Measurements from ENCODE around the gene LRRC45.

LRRC45 gene

DNA sequence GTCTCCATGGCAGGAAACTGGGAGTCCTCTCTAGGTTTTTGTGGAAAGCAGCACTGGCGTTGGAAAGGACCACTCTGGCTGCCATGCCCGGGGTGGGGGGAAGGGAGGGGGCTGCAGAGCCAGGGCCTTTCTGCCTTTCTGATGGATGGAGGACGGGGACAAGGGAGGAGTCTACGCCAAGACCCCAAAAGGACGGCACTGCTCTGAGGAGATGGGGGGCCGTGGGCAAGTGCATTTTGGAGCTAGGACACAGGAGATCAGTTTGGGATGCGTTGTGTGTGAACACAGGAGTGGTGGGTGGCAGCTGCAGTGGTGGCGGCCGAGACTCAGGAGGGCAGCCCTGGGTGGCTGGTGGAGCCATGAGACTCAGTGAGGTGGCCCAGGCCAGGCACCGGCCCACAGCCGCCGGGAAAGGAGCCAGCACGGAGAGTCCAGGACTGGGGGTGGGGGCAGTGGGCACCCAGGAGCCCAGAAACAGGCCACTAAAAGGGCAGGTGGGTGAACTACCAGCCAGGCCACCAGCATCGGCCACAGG lies 2.5 kb upstream of the LRRC45 start:
- no peak for DNase-seq

GRCh38 chr17:82021107-82021899 lies 1.8 kb upstream of the LRRC45 start:
- DNase-seq = no peak

GRCh38 chr17:82021900-82022309 lies 1.2 kb upstream of the LRRC45 start:
- no peak for DNase-seq

- DNase-seq = no peak
These were observed 660 bp upstream of the LRRC45 start, which contains the start of gene CENPX for GRCh38 chr17:82022310-82022980. CENPX (minus strand) TSS chr17:82022878; CDS start chr17:82022861, 17 bp downstream.

GRCh38 chr17:82023447-82024241 lies 539 bp downstream of the LRRC45 start:
- no peak for DNase-seq

DNA sequence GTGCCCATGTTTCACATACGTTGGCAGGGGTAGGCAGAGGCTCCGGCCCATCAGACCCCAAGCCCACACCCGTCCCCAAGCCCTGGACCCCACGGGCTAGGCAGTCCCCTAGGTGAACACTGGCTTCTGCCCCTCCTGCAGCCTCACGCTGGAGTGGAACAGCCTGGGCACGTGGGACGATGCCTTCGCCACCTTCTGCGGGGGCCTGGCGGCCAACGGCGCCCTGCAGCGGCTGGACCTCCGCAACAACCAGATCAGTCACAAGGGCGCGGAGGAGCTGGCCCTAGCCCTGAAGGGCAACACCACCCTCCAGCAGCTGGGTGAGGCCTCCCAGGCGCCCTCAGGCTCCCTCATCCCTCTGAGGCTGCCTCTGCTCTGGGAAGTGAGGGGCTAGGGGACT lies 1.8 kb downstream of the LRRC45 start:
- no peak for DNase-seq

GRCh38 chr17:82025401-82026107 lies 2.4 kb downstream of the LRRC45 start:
- no peak for DNase-seq

- DNase-seq = no peak
These were observed 5.1 kb downstream of the LRRC45 start for GRCh38 chr17:82028246-82028645.

DNA sequence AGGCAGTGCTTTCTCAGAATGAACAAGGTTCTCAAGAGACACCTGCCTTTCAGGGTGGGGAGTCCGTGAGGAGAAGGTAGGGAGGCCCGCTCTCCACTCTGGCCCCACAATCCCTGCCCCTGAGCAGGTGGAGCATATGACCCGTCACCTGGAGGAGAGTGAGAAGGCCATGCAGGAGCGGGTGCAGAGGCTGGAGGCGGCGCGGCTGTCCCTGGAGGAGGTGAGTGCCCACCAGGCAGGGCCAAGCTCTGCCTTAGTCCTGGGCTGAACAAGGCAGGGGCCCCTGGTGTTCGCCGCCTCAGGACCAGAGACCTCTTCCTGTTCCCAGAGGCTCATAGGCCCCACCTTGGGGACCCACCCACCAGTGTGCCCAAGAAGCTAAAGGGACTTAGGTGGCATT lies 5.9 kb downstream of the LRRC45 start:
- no peak for DNase-seq

GRCh38 chr17:82029391-82029790 lies 6.3 kb downstream of the LRRC45 start:
- no peak for DNase-seq

- DNase-seq = no peak
These were observed 6.9 kb downstream of the LRRC45 start for GRCh38 chr17:82029990-82030469.

DNA sequence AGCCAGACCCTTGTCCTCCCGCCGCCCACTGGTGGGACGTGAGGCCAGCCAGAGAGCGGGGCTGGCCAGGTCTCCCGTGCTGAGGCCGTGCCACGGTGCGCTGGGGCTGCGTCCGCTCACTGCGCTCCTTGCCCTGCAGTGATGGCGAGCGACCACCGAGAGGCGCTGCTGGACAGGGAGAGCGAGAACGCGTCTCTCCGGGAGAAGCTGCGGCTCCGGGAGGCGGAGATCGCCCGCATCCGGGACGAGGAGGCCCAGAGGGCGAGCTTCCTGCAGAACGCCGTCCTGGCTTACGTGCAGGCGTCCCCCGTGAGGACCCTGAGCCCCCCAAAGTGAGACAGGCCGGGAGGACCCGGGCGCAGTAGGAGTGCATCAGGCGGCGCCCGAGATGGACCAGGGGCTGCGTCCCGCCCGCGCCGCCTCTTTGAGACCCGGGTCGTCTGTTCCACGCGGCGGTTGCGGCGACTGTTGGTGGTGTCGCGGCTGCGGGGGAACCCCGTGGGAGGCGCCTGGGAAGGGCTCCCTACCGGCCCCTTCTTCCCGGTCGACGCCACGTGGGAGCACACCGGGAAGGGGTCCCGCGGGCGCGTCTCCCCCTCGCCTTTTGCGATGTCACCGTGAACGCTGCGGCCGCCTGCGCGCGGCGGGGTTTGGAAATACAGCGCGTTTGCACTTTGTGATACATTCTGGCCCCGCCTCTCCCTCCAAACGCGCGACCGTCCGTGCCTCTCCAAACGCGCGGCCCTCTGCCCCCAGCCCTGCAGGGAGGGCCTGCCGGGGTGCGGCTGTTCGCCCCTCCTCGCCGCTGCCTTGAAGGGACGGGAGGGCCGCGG lies 7.6 kb downstream of the LRRC45 start:
- no peak for DNase-seq

DNA sequence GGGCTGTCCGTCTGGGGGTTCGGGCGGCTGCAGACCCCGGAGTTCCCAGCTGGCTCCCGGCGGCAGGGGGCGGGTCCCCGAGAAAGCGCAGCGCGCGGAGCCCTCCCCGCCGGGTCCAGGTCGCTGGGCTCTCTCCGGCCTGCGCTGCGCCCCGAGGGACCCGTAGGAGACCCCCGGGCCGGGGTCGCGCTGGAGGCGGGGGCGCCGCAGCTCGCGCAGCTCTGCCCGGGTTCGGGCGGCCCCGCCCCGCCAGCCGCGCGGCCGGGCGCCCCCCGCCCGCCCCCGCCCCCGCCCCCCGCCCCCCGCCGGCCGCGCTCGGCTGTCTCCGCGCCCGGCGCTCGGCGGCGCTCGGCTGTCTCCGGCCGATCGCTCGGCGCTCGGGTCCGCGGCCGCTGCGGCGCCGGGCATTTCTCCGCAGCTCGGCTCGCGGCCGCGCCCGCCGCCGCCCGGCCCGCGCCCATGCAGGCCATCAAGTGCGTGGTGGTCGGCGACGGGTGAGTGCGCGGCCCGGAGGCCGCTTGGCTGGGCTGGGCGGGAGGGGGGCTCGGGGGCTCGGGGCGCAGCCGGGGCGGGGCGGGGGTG lies 8.3 kb downstream of the LRRC45 start, which contains the start of gene RAC3:
Gene RAC3 (plus strand): TSS at position 376 of the 582 bp plus-strand sequence. CDS start 84 bp downstream, at position 460.
- no peak for DNase-seq

- DNase-seq = no peak
These were observed 9.0 kb downstream of the LRRC45 start for GRCh38 chr17:82031885-82032627.

GRCh38 chr17:82033359-82034085 lies 10.4 kb downstream of the LRRC45 start:
- DNase-seq = no peak

DNA sequence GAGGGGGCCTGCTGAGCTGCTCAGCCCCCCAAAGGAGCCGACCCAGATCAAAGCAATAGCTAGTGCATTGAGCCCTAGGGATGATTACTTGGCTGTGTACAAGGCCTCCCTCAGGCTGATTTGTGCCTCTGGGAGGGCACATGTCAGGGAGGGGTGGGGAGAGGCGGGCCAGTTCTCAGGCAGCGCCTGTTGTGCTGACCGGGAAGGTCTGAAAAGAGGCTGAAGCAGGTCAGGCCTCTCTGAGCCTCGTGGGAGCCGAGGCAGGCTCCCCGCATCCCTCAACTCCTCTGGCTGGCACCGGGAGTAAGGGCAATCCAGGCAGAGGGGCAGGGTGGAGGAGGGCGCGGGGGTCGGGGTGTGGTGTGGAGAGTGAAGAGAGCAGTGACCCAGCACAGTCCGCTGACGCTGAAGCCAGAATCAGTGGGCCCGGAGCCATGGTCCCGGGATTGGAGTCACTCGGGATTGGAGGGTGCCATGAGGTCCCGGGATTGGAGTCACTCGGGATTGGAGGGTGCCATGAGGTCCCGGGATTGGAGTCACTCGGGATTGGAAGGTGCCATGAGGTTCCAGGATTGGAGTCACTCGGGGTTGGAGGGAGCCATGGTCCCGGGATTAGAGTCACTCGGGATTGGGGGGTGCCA lies 11.4 kb downstream of the LRRC45 start:
- no peak for DNase-seq

- no peak for DNase-seq
These were observed 12.4 kb downstream of the LRRC45 start for GRCh38 chr17:82035488-82035887.

- no peak for DNase-seq
These were observed 13.0 kb downstream of the LRRC45 start for GRCh38 chr17:82035956-82036633.
